Measurements from ENCODE around the gene ARFGAP3.

Gene ARFGAP3

GRCh38 chr22:42766860-42767259 is 90.2 kb downstream of the ARFGAP3 start:
- DNase-seq (no peak), ATAC-seq (ENCODE audit: insufficient read depth, low read depth) (no peak)
- no peaks in the 10 kb centered on the region for H3K4me1 ChIP-seq (ENCODE audit: insufficient read depth, low read length)
- no peak overlapping the region for H3K4me2 ChIP-seq (ENCODE audit: insufficient read depth, low read length)
- no peaks in the 10 kb centered on the region for H3K36me3 ChIP-seq (ENCODE audit: insufficient read depth, low read length)
- no peak overlapping the region for H3K4me3 ChIP-seq (ENCODE audit: low read depth in 1 of 2, low read length in 2 of 2)
- no peak overlapping the region for H2AFZ ChIP-seq (ENCODE audit: low read depth, low read length)
- H3K9ac ChIP-seq (ENCODE audit: low read depth, low read length), result no peak overlapping the region
- no peaks in the 10 kb centered on the region for H3K79me2 ChIP-seq (ENCODE audit: insufficient read depth, low read length)
- TF ChIP-seq, protein P1, sequence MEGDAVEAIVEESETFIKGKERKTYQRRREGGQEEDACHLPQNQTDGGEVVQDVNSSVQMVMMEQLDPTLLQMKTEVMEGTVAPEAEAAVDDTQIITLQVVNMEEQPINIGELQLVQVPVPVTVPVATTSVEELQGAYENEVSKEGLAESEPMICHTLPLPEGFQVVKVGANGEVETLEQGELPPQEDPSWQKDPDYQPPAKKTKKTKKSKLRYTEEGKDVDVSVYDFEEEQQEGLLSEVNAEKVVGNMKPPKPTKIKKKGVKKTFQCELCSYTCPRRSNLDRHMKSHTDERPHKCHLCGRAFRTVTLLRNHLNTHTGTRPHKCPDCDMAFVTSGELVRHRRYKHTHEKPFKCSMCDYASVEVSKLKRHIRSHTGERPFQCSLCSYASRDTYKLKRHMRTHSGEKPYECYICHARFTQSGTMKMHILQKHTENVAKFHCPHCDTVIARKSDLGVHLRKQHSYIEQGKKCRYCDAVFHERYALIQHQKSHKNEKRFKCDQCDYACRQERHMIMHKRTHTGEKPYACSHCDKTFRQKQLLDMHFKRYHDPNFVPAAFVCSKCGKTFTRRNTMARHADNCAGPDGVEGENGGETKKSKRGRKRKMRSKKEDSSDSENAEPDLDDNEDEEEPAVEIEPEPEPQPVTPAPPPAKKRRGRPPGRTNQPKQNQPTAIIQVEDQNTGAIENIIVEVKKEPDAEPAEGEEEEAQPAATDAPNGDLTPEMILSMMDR (IDR thresholded peaks at IDR 0.05; ENCODE audit: borderline replicate concordance, extremely low read depth, low read length, poor library complexity, severe bottlenecking), result no peak
- no peak for TF ChIP-seq EZH2 (IDR thresholded peaks at IDR 0.05; ENCODE audit: borderline replicate concordance, low read depth, low read length, severe bottlenecking)
- no peak overlapping the region for H3K27ac ChIP-seq (ENCODE audit: low read length)
- H4K20me1 ChIP-seq (ENCODE audit: insufficient read depth, low read length), result peaks cover 6% of the 10 kb centered on the region; the same call in 1 of the 2 replicates
- H3K9me3 ChIP-seq (ENCODE audit: insufficient read depth, low read length, severe bottlenecking), result no peaks in the 10 kb centered on the region
- no peaks in the 10 kb centered on the region for H3K27me3 ChIP-seq (ENCODE audit: insufficient read depth, low read length, poor library complexity)

- H3K79me2 ChIP-seq (ENCODE audit: insufficient read depth, low read length), result no peaks in the 10 kb centered on the region
- H3K27me3 ChIP-seq (ENCODE audit: insufficient read depth, low read length, poor library complexity), result no peaks in the 10 kb centered on the region
- no peak overlapping the region for H3K4me2 ChIP-seq (ENCODE audit: insufficient read depth, low read length)
- H2AFZ ChIP-seq (ENCODE audit: low read depth, low read length), result no peak overlapping the region
- peaks cover 3% of the 10 kb centered on the region; the same call in 1 of the 2 replicates for H4K20me1 ChIP-seq (ENCODE audit: insufficient read depth, low read length)
- H3K27ac ChIP-seq (ENCODE audit: low read length), result no peak overlapping the region
- H3K4me3 ChIP-seq (ENCODE audit: low read depth in 1 of 2, low read length in 2 of 2), result no peak overlapping the region
- DNase-seq (no peak), ATAC-seq (ENCODE audit: insufficient read depth, low read depth) (no peak)
- TF ChIP-seq EZH2 (IDR thresholded peaks at IDR 0.05; ENCODE audit: borderline replicate concordance, low read depth, low read length, severe bottlenecking), result no peak
- TF ChIP-seq, protein P1 (IDR thresholded peaks at IDR 0.05; ENCODE audit: borderline replicate concordance, extremely low read depth, low read length, poor library complexity, severe bottlenecking), result no peak
- H3K36me3 ChIP-seq (ENCODE audit: insufficient read depth, low read length), result no peaks in the 10 kb centered on the region
- no peaks in the 10 kb centered on the region for H3K9me3 ChIP-seq (ENCODE audit: insufficient read depth, low read length, severe bottlenecking)
- H3K4me1 ChIP-seq (ENCODE audit: insufficient read depth, low read length), result no peaks in the 10 kb centered on the region
- no peak overlapping the region for H3K9ac ChIP-seq (ENCODE audit: low read depth, low read length)
Measured at GRCh38 chr22:42764895-42765363, 92.1 kb downstream of the ARFGAP3 start.

GRCh38 chr22:42763965-42764480 is 93.0 kb downstream of the ARFGAP3 start:
- DNase-seq (no peak), ATAC-seq (ENCODE audit: insufficient read depth, low read depth) (no peak)
- H3K36me3 ChIP-seq (ENCODE audit: insufficient read depth, low read length), result no peaks in the 10 kb centered on the region

More at GRCh38 chr22:42763965-42764480, 93.0 kb downstream of the ARFGAP3 start:
- Histone ChIP-seq H3K27me3 (ENCODE audit: insufficient read depth, low read length, poor library complexity) (no peaks in the 10 kb centered on the region), H3K9ac (ENCODE audit: low read depth, low read length) (no peak overlapping the region), H3K9me3 (ENCODE audit: insufficient read depth, low read length, severe bottlenecking) (no peaks in the 10 kb centered on the region), H3K4me3 (ENCODE audit: low read depth in 1 of 2, low read length in 2 of 2) (no peak overlapping the region), H3K4me2 (ENCODE audit: insufficient read depth, low read length) (no peak overlapping the region), H4K20me1 (ENCODE audit: insufficient read depth, low read length) (peaks cover 3% of the 10 kb centered on the region; the same call in 1 of the 2 replicates), H3K27ac (ENCODE audit: low read length) (no peak overlapping the region), H3K79me2 (ENCODE audit: insufficient read depth, low read length) (no peaks in the 10 kb centered on the region), H2AFZ (ENCODE audit: low read depth, low read length) (no peak overlapping the region), H3K4me1 (ENCODE audit: insufficient read depth, low read length) (no peaks in the 10 kb centered on the region)
- TF ChIP-seq EZH2 (IDR thresholded peaks at IDR 0.05; ENCODE audit: borderline replicate concordance, low read depth, low read length, severe bottlenecking), result no peak
- TF ChIP-seq, protein P1 (IDR thresholded peaks at IDR 0.05; ENCODE audit: borderline replicate concordance, extremely low read depth, low read length, poor library complexity, severe bottlenecking), result no peak
